NB4 (cell line): ENCODE measurements around the gene CNR2.

ENCODE experiments used
- DNase-seq: peaks from one replicate; pipeline ENCODE4 v3.0.0; 2010; ENCODE audit warnings: low read depth
- H3K4me3 ChIP-seq: one replicate; pipeline ENCODE4 v1.5.1; 2011; ENCODE audit warnings: mild to moderate bottlenecking, low read depth, low read length, moderate library complexity
- MYC ChIP-seq: IDR thresholded peaks from 2 replicates; pipeline ENCODE4 v1.6.1; 2011; ENCODE audit warnings: low read depth, low read length
- POLR2A ChIP-seq: IDR thresholded peaks from 2 replicates; pipeline ENCODE4 v1.6.1; 2011; ENCODE audit warnings: mild to moderate bottlenecking; ENCODE audit not compliant: insufficient read length; ENCODE audit errors: extremely low read depth
- TF ChIP-seq, protein P1 (sequence below): IDR thresholded peaks from 2 replicates; pipeline ENCODE4 v1.6.1; 2011; ENCODE audit warnings: low read depth, low read length
- TF ChIP-seq, protein P2 (sequence below): IDR thresholded peaks from one replicate; pipeline ENCODE4 v1.5.1; 2012; ENCODE audit warnings: low read depth, low read length

Gene CNR2

DNA sequence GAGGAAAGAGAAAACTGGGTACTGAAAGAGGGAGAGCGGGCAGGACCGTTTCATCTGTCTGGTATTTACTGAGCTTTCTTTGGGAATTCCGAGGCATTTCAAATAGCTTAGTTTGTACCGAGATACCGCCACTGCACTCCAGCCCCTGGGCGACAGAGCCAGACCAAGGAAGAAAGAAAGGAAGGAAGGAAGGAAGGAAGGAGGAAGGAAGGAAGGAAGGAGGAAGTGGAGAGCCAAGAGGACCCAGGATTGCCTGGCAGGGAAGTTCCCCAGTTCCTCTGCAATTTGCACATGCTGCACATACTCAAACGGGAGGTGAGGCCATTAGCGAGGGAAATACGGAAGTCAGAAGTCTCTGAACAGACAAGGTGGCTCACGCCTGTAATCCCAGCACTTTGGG lies 44.1 kb downstream of the CNR2 start:
- TF ChIP-seq, protein P1, sequence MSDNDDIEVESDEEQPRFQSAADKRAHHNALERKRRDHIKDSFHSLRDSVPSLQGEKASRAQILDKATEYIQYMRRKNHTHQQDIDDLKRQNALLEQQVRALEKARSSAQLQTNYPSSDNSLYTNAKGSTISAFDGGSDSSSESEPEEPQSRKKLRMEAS, result no peak
- TF ChIP-seq POLR2A (no peak), MYC (no peak)
- TF ChIP-seq, protein P2, sequence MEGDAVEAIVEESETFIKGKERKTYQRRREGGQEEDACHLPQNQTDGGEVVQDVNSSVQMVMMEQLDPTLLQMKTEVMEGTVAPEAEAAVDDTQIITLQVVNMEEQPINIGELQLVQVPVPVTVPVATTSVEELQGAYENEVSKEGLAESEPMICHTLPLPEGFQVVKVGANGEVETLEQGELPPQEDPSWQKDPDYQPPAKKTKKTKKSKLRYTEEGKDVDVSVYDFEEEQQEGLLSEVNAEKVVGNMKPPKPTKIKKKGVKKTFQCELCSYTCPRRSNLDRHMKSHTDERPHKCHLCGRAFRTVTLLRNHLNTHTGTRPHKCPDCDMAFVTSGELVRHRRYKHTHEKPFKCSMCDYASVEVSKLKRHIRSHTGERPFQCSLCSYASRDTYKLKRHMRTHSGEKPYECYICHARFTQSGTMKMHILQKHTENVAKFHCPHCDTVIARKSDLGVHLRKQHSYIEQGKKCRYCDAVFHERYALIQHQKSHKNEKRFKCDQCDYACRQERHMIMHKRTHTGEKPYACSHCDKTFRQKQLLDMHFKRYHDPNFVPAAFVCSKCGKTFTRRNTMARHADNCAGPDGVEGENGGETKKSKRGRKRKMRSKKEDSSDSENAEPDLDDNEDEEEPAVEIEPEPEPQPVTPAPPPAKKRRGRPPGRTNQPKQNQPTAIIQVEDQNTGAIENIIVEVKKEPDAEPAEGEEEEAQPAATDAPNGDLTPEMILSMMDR, result no peak
- H3K4me3 ChIP-seq, result peak overlapping the region; percentile 44
- DNase-seq, result no peak

DNA sequence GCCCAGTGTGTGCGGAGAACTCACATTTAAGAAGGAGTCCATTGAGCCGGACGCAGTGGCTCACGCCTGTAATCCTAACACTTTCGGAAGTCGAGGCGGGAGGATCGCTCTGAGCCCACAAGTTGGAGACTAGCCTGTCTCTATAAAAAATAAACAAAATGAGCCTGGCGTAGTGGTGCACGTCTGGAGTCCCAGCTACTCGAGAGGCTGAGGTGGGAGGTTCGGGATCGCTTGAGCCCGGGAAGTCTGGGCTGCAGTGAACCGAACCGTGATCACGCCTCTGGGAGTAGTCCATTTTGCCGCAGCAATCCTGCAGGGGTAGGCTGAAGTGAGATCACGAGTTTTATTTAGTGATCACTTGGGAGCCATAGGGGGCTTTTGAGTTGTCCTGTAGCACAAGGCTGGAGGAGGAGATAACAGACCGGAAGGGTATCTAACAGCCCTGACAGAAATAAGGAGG lies 44.6 kb downstream of the CNR2 start:
- no peak for DNase-seq
- peak overlapping the region; percentile 44 for H3K4me3 ChIP-seq
- TF ChIP-seq MYC (no peak), POLR2A (no peak)
- TF ChIP-seq, protein P1, result no peak
- TF ChIP-seq, protein P2, result no peak

DNA sequence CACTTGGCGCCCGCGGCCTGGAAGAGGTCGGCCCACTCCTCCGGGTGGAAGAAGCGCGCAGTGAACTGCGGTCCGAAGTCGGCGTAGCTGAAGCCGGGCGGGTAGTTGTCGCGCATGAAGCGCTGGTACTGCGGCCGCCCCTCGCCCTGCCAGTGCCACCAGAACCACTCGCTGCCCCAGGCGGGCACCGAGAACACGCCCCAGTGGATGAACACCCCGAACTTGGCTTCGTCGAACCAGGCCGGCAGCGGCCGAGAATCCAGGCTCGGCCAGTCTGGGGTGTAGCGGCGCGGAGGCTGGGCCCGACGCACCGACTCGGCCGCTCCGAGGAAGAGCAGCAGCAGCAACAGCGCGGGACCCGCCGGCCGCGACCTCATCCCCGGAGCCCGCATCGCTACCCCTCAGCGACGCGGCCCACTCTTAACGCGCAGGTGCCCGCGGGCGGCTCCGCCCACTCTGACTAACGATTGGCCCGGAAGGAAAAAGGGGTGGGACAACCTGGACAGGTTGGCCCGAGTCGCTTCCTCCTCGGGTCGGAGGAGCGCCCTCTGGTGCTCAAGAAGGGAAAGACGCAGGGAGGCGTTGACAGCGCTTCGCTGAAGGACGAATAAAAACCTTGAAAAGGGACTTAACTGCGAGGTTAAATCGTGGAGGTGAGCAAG lies 45.1 kb downstream of the CNR2 start, which contains the start of gene FUCA1:
FUCA1 (minus strand) TSS at position 396 of the 662 bp plus-strand sequence; CDS start at position 392, 4 bp downstream.
- H3K4me3 ChIP-seq, result peak within 1 kb of the TSS; percentile 57
- no peak for TF ChIP-seq POLR2A
- TF ChIP-seq, protein P2, result peak; percentile 84
- peak; percentile 93 for DNase-seq

DNA sequence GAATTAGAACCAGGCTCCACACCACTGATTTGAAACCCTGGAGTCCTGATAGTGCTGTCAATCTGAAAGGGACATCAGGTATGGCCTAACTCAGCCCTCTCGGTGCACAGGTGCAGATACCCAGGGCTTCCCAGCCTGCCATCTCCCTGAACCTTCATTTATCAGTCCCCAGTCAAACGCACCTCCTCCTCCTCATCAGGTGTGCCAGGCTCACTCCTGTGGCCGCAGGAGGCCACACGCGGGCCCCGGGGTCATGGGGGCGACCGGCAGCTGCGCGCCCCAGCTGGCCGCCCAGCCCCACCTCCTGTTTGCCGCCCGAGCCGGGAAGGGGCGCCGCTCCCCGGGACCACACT lies 45.6 kb downstream of the CNR2 start:
- peak overlapping the region; percentile 57 for H3K4me3 ChIP-seq
- no peak for DNase-seq
- no peak for TF ChIP-seq MYC
- no peak for TF ChIP-seq POLR2A
- TF ChIP-seq, protein P2, result no peak
- TF ChIP-seq, protein P1, result no peak

DNA sequence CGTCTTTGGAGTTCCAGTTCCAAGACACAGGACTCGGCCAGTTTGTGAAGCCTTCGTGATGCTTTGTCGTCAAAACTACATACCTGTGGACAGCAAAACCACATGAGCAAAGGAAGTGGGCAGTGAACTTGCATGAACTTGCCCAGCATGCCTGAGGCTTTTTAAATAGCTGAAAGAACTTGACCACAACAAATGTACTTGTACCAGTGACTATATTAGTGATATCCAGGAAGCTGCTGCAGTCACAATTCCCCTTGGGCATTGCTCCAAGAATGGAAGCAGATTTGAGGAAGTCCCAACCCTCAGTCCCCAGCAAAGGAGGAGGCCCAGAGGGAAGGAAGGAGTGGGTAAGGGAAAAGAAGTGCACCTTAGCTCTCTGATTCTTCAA lies 47.6 kb downstream of the CNR2 start:
- peak; percentile 68 for DNase-seq
- H3K4me3 ChIP-seq, result no peak overlapping the region
- TF ChIP-seq, protein P1, result no peak
- TF ChIP-seq, protein P2, result no peak
- no peak for TF ChIP-seq MYC
- TF ChIP-seq POLR2A, result no peak
